ENCODE measurements around the gene C3orf20. TPM values are rescaled to one million over a fixed set of nuclear protein-coding genes. Genes with fewer than 3 reads are reported as not detected.

The C3orf20 gene
- total and polyA plus RNA-seq, 9 of the 15 experiments (the other 6 are each of a cell fraction or from before 2014, with no cell fraction given): 0.04 TPM; not detected in 8

DNA sequence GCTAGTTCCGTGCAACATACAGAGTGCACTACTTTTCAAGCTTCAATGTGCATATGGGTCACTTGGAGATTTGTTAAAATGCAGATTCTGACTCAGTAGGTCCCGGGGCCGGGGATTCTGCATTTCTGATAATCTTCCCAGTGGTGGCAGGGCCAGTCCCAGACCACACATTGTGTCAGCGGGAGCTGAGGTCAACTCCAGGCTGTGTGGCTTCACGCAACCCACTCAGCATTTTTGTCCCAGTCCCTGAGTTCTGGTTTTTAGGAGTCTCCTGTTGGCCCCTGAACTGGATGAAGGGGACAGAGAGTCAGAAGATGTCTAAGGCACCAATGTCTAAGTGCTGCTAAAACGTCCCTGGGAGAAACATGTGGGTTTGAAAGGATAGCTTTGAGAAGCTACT lies 49.5 kb upstream of the C3orf20 start:
- H3K4me1 ChIP-seq (replicated peaks in 1 of 2; ENCODE audit: control insufficient read depth in 2 of 2, insufficient read depth in 2 of 2, low read length in 2 of 2): peaks cover 3 to 7% of the 10 kb centered on the region in 2 experiments; a peak in 2 of 5 replicates
- ATAC-seq (no peak), FAIRE-seq (no peak), DNase-seq (ENCODE audit: extremely low read depth in 1 of 4, low spot score in 3 of 4) (no peak)
- no TSS peak for BruUV-seq (replicated peaks)
- H3K79me2 ChIP-seq (ENCODE audit: control insufficient read depth, insufficient read depth, low read length): no peaks in the 10 kb centered on the region
- no peak overlapping the region for H2AFZ ChIP-seq (ENCODE audit: low read depth, low read length)
- 6% methylated on average over 6 of the region's 6 CpGs for WGBS (ENCODE audit: insufficient coverage, low coverage, missing lambda C conversion rate)
- in situ Hi-C loops (cut with MboI): no loop called here
- no peak overlapping the region for H3K4me2 ChIP-seq (ENCODE audit: insufficient read depth, low read length)
- H3K9ac ChIP-seq (ENCODE audit: insufficient read depth in 1 of 2, low read depth in 2 of 2, low read length in 2 of 2): no peak overlapping the region
- no peaks in the 10 kb centered on the region for H3K9me1 ChIP-seq (ENCODE audit: control insufficient read depth, insufficient read depth, low read length)
- no peak for TF ChIP-seq RHOXF2B (CRISPR knock-in tag; conservative IDR thresholded peaks at IDR 0.05)
- TF ChIP-seq NRF1 (conservative IDR thresholded peaks at IDR 0.05 in 1 of 2, IDR thresholded peaks at IDR 0.05 in 1 of 2): no peak
- no peak for TF ChIP-seq ATF3 (IDR thresholded peaks at IDR 0.05)
- no peak for TF ChIP-seq ATF3 (CRISPR knock-in tag; conservative IDR thresholded peaks at IDR 0.05)
- TF ChIP-seq ZNF133 (CRISPR knock-in tag; IDR thresholded peaks at IDR 0.05): no peak
- no peak for TF ChIP-seq KLF10 (CRISPR knock-in tag; IDR thresholded peaks at IDR 0.05)
- TF ChIP-seq POU5F1 (IDR thresholded peaks at IDR 0.05; ENCODE audit: borderline replicate concordance, low read depth, low read length, partially characterized antibody): no peak
- no peak for TF ChIP-seq ZNF707 (CRISPR knock-in tag; conservative IDR thresholded peaks at IDR 0.05)
- TF ChIP-seq CHD4 (IDR thresholded peaks at IDR 0.05; ENCODE audit: insufficient read depth, insufficient replicate concordance, low read depth, low read length, poor library complexity, severe bottlenecking): no peak
- no peak for TF ChIP-seq TCF3 (CRISPR knock-in tag; IDR thresholded peaks at IDR 0.05)
- TF ChIP-seq ZBTB12 (CRISPR knock-in tag; IDR thresholded peaks at IDR 0.05): no peak
- no peak for TF ChIP-seq MECOM (CRISPR knock-in tag; IDR thresholded peaks at IDR 0.05)
- no peak for TF ChIP-seq TOE1 (IDR thresholded peaks at IDR 0.05; ENCODE audit: borderline replicate concordance)
- TF ChIP-seq TOE1 (CRISPR knock-in tag; IDR thresholded peaks at IDR 0.05; ENCODE audit: borderline replicate concordance, low read depth): no peak
- TF ChIP-seq, protein P1, sequence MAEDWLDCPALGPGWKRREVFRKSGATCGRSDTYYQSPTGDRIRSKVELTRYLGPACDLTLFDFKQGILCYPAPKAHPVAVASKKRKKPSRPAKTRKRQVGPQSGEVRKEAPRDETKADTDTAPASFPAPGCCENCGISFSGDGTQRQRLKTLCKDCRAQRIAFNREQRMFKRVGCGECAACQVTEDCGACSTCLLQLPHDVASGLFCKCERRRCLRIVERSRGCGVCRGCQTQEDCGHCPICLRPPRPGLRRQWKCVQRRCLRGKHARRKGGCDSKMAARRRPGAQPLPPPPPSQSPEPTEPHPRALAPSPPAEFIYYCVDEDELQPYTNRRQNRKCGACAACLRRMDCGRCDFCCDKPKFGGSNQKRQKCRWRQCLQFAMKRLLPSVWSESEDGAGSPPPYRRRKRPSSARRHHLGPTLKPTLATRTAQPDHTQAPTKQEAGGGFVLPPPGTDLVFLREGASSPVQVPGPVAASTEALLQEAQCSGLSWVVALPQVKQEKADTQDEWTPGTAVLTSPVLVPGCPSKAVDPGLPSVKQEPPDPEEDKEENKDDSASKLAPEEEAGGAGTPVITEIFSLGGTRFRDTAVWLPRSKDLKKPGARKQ (CRISPR knock-in tag; IDR thresholded peaks at IDR 0.05): no peak
- no peak for TF ChIP-seq TRIM28 (IDR thresholded peaks at IDR 0.05)
- no peak for TF ChIP-seq RFX7 (CRISPR knock-in tag; IDR thresholded peaks at IDR 0.05)
- ChIA-PET CTCF (ENCODE audit: low intra/inter-chr PET ratio) (no interaction called here), POLR2A (interaction anchor here (1.9 kb wide), 1 partner anchor 8 kb away, joined by 8 read pairs; no protein-coding TSS in a partner anchor)
- peaks cover 28 to 41% of the 10 kb centered on the region in 2 experiments for H3K27me3 ChIP-seq (ENCODE audit: control insufficient read depth in 2 of 2, insufficient read depth in 2 of 2, low read length in 2 of 2)
- no peaks in the 10 kb centered on the region; the same call in 1 of the 2 replicates for H4K20me1 ChIP-seq (replicated peaks; ENCODE audit: control insufficient read depth, insufficient read depth, low read length)
- H3K27ac ChIP-seq (ENCODE audit: extremely low read depth, low read depth, low read length): no peak overlapping the region
- intact Hi-C loops (cut with micrococcal nuclease): no loop called here
- no peaks in the 10 kb centered on the region for H3K9me3 ChIP-seq (replicated peaks; ENCODE audit: control insufficient read depth, insufficient read depth, low read depth, low read length)
- H3K4me3 ChIP-seq: no peak overlapping the region
- H3K36me3 ChIP-seq (ENCODE audit: control insufficient read depth, insufficient read depth, low read length): no peaks in the 10 kb centered on the region
